LNCaP clone FGC (cell line): ENCODE measurements around the gene GIGYF1.

ENCODE experiments used
- DNase-seq: peaks from one replicate; pipeline ENCODE4 v3.0.0-alpha.2; 2011; ENCODE audit warnings: low read depth
- H3K4me3 ChIP-seq: 2 replicates; pipeline ENCODE4 v1.5.1; 2011; ENCODE audit warnings: mild to moderate bottlenecking, low read depth, low read length, control low read depth
- TF ChIP-seq, protein P1 (sequence below): IDR thresholded peaks from 2 replicates; pipeline ENCODE4 v1.5.1; 2012; ENCODE audit warnings: mild to moderate bottlenecking; ENCODE audit not compliant: control insufficient read depth, insufficient read depth; ENCODE audit errors: extremely low read depth

Gene GIGYF1

GRCh38 chr7:100678291-100678984 lies 15.6 kb downstream of the GIGYF1 start:
- TF ChIP-seq, protein P1, sequence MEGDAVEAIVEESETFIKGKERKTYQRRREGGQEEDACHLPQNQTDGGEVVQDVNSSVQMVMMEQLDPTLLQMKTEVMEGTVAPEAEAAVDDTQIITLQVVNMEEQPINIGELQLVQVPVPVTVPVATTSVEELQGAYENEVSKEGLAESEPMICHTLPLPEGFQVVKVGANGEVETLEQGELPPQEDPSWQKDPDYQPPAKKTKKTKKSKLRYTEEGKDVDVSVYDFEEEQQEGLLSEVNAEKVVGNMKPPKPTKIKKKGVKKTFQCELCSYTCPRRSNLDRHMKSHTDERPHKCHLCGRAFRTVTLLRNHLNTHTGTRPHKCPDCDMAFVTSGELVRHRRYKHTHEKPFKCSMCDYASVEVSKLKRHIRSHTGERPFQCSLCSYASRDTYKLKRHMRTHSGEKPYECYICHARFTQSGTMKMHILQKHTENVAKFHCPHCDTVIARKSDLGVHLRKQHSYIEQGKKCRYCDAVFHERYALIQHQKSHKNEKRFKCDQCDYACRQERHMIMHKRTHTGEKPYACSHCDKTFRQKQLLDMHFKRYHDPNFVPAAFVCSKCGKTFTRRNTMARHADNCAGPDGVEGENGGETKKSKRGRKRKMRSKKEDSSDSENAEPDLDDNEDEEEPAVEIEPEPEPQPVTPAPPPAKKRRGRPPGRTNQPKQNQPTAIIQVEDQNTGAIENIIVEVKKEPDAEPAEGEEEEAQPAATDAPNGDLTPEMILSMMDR: no peak
- no peak overlapping the region for H3K4me3 ChIP-seq
- no peak for DNase-seq

GRCh38 chr7:100677308-100678267 lies 16.5 kb downstream of the GIGYF1 start:
- no peak for DNase-seq
- H3K4me3 ChIP-seq: no peak overlapping the region
- TF ChIP-seq, protein P1: no peak

DNA sequence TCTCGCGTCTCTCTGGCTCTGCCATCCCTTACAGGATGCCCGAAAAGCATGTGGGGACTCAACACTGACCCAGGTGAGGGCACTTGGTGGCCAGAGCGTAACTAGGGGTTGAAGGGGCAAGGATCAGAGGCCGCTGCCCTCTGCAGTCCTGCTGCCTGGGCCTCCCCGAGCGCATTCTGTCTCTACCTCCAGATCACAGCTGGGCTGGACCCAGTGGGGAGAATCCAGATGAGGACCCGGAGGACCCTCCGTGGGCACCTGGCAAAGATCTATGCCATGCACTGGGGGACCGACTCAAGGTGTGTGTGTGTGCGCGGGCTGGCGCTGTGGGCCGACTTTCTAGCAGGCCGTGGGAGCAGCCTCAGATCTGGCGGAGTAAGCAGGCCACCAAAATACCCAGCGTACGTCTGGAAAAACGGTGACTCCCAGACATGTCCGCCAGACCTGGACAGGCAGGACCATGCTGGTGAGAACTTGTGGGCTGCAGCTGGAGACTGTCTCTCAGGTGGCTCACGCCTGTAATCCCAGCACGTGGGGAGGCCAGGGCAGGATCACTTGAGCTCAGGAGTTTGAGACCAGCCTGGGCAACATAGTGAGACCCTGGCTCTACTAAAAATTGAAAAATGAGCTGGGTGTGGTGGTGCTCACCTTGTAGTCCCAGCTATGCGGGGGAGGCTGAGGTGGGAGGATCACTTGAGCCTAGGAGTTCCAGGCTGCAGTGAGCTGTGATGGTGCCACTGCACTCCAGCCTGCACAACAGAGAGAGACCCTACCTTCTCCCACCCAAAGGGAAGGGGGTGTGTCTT lies 17.3 kb downstream of the GIGYF1 start:
- TF ChIP-seq, protein P1: no peak
- H3K4me3 ChIP-seq: peak overlapping the region; percentile 94
- no peak for DNase-seq

DNA sequence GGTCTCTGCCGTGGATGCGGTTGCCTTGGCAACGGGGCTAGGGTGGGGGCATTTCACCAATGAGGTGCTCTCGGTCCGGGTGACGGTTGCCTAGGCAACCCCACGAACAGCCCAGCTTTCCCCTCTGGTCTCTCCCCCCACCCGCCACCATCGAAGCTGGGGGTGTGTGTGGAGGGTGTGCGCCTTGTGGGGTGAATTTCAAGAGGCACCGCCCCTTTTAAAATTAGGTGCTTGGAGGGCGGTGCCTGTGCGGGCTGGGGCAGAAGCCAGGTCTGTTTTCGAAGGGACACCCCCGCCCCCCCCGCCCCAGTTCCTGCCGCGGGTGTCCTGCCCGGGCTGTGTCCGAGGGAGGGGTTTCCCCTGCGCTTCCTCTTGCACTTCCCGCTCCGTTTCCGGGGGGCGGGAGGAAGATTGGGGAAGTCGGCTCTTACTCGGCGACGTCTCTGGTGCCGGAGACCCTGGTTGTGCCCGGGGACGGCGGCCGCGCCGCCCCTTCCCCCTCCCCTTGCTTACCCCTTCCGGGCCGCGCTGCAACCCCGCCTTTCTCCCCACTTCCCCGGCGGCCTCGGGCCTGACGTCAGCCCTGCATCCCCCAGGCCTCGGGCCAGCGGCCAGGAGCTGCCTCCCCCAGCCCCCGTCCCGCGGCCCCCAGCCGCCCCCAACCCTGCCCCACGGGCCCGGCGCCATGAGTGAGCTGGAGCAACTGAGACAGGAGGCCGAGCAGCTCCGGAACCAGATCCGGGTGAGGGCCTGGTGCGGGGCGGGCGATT lies 18.3 kb downstream of the GIGYF1 start:
- TF ChIP-seq, protein P1: no peak
- H3K4me3 ChIP-seq: peak overlapping the region; percentile 94
- peak; percentile 47 for DNase-seq

DNA sequence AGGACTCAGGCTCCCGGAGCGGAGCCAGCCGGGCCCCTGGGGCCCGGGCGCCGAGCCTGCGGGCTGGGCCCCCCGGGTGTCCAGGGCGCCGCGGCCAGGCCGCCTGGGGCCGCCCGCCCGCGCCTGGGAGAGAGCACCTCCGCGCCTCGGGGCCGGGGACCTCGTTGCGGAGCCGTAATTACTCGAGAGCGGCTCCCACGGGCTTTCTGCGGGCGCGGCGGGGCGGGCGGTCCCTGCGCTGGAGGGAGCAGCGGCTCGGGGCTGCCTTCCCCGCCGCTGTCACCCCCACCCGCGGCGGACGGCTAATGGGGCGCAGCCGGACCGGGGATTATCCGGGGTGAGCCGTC lies 19.0 kb downstream of the GIGYF1 start:
- DNase-seq: no peak
- TF ChIP-seq, protein P1: no peak
- H3K4me3 ChIP-seq: peak overlapping the region; percentile 94

DNA sequence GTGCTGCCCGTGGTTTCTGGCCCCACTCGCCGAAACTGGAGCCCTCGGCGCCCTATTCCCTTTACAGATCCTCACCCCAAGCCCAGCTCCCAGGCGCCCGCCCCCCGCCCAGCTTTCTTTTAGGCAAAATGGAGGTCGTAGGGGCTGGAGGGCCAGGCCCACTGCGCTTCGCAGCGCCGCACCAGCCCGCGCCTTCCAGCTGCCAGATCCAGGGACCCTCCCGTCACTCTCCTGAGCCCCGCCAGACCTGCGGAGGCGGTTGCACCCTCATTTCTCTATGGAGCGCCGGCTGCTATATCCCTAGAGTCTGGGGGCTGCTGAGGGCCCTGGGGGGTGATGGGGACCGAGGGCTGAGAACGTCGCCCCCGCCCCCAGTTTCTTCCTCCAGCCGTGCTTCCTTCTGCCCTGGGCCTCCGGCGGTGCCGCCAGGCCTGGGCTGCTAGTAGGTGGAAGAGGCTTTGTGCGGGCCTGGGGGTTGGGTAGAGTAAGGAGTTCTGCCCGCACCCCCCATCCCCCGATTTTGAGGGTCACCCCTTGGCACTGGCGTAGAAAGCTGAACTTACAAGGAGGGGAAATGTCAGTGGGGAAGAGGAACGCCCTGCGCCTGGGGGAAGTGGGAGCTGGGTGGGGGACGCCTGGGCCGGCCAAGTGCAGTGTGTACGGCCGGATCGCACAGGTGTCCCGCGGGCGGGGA lies 19.5 kb downstream of the GIGYF1 start:
- peak overlapping the region; percentile 94 for H3K4me3 ChIP-seq
- TF ChIP-seq, protein P1: no peak
- no peak for DNase-seq
